ENCODE measurements around the gene GMPPA. TPM values are rescaled to one million over a fixed set of nuclear protein-coding genes. Genes with fewer than 3 reads are reported as not detected.

The GMPPA gene
- total and polyA plus RNA-seq, 9 of the 15 experiments (the other 6 are each of a cell fraction or from before 2014, with no cell fraction given) = 7.0 to 101 (median 66.7) TPM

DNA sequence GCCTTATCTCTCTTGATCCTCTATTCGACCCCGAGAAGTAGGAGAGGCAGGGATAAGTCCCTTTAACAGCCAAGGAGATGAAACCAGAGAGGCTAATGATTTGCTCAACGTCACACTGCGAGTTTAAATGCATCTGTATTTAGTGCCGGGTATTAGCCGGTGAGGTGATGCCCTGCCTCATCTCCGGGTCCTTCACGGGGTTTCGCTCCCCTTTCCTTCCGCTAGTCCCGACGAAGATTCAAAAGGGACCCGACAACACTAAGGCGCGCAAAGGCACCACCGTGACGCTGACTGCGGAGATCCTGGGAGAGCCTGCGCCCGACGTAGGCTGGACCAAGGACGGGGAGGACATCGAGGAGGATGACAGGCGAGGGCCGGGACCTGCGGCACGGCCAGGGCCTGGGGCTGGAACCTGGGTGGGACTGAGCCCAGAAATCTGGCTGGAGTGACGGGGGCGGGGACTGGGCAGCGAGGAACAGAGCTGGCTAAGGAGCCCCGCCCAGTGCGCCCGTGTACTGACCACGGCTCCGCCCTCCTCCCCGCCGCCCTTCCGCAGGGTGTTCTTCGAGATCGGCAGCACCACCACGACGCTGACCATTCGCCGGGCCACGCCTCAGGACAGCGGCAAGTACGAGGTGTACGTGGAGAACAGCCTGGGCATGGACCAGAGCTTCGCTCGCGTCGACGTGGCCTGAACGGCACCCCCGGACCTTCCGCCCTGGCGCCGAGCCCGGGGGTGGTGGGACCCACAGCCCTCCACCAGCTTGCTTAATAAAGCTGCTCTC, 1.0 kb upstream of the GMPPA start (continued):
- TF ChIP-seq, protein P1, sequence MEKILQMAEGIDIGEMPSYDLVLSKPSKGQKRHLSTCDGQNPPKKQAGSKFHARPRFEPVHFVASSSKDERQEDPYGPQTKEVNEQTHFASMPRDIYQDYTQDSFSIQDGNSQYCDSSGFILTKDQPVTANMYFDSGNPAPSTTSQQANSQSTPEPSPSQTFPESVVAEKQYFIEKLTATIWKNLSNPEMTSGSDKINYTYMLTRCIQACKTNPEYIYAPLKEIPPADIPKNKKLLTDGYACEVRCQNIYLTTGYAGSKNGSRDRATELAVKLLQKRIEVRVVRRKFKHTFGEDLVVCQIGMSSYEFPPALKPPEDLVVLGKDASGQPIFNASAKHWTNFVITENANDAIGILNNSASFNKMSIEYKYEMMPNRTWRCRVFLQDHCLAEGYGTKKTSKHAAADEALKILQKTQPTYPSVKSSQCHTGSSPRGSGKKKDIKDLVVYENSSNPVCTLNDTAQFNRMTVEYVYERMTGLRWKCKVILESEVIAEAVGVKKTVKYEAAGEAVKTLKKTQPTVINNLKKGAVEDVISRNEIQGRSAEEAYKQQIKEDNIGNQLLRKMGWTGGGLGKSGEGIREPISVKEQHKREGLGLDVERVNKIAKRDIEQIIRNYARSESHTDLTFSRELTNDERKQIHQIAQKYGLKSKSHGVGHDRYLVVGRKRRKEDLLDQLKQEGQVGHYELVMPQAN (IDR thresholded peaks at IDR 0.05; ENCODE audit: borderline replicate concordance) = peak; percentile 55; the same call in 1 of the 2 replicates
- TF ChIP-seq RFX7 (CRISPR knock-in tag; IDR thresholded peaks at IDR 0.05) = no peak
- TF ChIP-seq CHCHD3 (CRISPR knock-in tag; IDR thresholded peaks at IDR 0.05) = no peak
- TF ChIP-seq HDAC3 (IDR thresholded peaks at IDR 0.05; ENCODE audit: borderline replicate concordance, partially characterized antibody) = no peak
- TF ChIP-seq NBN (IDR thresholded peaks at IDR 0.05; ENCODE audit: low read depth) = 0 out of 2 replicates have a peak, but pooled peaks have one; percentile 28
- TF ChIP-seq SP1 (CRISPR knock-in tag; IDR thresholded peaks at IDR 0.05) = no peak
- no peak for TF ChIP-seq ETS2 (tag; IDR thresholded peaks at IDR 0.05; ENCODE audit: borderline replicate concordance, poor library complexity, severe bottlenecking)
- TF ChIP-seq POLR2B (IDR thresholded peaks at IDR 0.05; ENCODE audit: low read depth, partially characterized antibody) = no peak
- 0 out of 2 replicates have a peak, but pooled peaks have one; percentile 17 for TF ChIP-seq SOX6 (IDR thresholded peaks at IDR 0.05)
- TF ChIP-seq, protein P2, sequence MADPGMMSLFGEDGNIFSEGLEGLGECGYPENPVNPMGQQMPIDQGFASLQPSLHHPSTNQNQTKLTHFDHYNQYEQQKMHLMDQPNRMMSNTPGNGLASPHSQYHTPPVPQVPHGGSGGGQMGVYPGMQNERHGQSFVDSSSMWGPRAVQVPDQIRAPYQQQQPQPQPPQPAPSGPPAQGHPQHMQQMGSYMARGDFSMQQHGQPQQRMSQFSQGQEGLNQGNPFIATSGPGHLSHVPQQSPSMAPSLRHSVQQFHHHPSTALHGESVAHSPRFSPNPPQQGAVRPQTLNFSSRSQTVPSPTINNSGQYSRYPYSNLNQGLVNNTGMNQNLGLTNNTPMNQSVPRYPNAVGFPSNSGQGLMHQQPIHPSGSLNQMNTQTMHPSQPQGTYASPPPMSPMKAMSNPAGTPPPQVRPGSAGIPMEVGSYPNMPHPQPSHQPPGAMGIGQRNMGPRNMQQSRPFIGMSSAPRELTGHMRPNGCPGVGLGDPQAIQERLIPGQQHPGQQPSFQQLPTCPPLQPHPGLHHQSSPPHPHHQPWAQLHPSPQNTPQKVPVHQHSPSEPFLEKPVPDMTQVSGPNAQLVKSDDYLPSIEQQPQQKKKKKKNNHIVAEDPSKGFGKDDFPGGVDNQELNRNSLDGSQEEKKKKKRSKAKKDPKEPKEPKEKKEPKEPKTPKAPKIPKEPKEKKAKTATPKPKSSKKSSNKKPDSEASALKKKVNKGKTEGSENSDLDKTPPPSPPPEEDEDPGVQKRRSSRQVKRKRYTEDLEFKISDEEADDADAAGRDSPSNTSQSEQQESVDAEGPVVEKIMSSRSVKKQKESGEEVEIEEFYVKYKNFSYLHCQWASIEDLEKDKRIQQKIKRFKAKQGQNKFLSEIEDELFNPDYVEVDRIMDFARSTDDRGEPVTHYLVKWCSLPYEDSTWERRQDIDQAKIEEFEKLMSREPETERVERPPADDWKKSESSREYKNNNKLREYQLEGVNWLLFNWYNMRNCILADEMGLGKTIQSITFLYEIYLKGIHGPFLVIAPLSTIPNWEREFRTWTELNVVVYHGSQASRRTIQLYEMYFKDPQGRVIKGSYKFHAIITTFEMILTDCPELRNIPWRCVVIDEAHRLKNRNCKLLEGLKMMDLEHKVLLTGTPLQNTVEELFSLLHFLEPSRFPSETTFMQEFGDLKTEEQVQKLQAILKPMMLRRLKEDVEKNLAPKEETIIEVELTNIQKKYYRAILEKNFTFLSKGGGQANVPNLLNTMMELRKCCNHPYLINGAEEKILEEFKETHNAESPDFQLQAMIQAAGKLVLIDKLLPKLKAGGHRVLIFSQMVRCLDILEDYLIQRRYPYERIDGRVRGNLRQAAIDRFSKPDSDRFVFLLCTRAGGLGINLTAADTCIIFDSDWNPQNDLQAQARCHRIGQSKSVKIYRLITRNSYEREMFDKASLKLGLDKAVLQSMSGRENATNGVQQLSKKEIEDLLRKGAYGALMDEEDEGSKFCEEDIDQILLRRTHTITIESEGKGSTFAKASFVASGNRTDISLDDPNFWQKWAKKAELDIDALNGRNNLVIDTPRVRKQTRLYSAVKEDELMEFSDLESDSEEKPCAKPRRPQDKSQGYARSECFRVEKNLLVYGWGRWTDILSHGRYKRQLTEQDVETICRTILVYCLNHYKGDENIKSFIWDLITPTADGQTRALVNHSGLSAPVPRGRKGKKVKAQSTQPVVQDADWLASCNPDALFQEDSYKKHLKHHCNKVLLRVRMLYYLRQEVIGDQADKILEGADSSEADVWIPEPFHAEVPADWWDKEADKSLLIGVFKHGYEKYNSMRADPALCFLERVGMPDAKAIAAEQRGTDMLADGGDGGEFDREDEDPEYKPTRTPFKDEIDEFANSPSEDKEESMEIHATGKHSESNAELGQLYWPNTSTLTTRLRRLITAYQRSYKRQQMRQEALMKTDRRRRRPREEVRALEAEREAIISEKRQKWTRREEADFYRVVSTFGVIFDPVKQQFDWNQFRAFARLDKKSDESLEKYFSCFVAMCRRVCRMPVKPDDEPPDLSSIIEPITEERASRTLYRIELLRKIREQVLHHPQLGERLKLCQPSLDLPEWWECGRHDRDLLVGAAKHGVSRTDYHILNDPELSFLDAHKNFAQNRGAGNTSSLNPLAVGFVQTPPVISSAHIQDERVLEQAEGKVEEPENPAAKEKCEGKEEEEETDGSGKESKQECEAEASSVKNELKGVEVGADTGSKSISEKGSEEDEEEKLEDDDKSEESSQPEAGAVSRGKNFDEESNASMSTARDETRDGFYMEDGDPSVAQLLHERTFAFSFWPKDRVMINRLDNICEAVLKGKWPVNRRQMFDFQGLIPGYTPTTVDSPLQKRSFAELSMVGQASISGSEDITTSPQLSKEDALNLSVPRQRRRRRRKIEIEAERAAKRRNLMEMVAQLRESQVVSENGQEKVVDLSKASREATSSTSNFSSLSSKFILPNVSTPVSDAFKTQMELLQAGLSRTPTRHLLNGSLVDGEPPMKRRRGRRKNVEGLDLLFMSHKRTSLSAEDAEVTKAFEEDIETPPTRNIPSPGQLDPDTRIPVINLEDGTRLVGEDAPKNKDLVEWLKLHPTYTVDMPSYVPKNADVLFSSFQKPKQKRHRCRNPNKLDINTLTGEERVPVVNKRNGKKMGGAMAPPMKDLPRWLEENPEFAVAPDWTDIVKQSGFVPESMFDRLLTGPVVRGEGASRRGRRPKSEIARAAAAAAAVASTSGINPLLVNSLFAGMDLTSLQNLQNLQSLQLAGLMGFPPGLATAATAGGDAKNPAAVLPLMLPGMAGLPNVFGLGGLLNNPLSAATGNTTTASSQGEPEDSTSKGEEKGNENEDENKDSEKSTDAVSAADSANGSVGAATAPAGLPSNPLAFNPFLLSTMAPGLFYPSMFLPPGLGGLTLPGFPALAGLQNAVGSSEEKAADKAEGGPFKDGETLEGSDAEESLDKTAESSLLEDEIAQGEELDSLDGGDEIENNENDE (IDR thresholded peaks at IDR 0.05; ENCODE audit: low read depth, low read length) = no peak
- TF ChIP-seq, protein P3, sequence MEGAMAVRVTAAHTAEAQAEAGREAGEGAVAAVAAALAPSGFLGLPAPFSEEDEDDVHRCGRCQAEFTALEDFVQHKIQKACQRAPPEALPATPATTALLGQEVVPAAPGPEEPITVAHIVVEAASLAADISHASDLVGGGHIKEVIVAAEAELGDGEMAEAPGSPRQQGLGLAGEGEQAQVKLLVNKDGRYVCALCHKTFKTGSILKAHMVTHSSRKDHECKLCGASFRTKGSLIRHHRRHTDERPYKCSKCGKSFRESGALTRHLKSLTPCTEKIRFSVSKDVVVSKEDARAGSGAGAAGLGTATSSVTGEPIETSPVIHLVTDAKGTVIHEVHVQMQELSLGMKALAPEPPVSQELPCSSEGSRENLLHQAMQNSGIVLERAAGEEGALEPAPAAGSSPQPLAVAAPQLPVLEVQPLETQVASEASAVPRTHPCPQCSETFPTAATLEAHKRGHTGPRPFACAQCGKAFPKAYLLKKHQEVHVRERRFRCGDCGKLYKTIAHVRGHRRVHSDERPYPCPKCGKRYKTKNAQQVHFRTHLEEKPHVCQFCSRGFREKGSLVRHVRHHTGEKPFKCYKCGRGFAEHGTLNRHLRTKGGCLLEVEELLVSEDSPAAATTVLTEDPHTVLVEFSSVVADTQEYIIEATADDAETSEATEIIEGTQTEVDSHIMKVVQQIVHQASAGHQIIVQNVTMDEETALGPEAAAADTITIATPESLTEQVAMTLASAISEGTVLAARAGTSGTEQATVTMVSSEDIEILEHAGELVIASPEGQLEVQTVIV (CRISPR knock-in tag; IDR thresholded peaks at IDR 0.05; ENCODE audit: borderline replicate concordance) = no peak

Measured in K562 (cell line).